ENCODE measurements around the gene CREB3L1.

GRCh38 chr11:46338636-46338987 is 61.1 kb downstream of the CREB3L1 start:
- no peak for TF ChIP-seq POLR2A (IDR thresholded peaks at IDR 0.05)
- TF ChIP-seq, protein P1, sequence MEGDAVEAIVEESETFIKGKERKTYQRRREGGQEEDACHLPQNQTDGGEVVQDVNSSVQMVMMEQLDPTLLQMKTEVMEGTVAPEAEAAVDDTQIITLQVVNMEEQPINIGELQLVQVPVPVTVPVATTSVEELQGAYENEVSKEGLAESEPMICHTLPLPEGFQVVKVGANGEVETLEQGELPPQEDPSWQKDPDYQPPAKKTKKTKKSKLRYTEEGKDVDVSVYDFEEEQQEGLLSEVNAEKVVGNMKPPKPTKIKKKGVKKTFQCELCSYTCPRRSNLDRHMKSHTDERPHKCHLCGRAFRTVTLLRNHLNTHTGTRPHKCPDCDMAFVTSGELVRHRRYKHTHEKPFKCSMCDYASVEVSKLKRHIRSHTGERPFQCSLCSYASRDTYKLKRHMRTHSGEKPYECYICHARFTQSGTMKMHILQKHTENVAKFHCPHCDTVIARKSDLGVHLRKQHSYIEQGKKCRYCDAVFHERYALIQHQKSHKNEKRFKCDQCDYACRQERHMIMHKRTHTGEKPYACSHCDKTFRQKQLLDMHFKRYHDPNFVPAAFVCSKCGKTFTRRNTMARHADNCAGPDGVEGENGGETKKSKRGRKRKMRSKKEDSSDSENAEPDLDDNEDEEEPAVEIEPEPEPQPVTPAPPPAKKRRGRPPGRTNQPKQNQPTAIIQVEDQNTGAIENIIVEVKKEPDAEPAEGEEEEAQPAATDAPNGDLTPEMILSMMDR (IDR thresholded peaks at IDR 0.05) = no peak

All from right lobe of liver (tissue), 4 donors.